ENCODE results near the gene EOLA1. TPM values are rescaled to one million over a fixed set of nuclear protein-coding genes. Genes with fewer than 3 reads are reported as not detected.

Gene EOLA1
- polyA plus RNA-seq, 1 donor (not counting 4 experiments of a cell fraction or from before 2014, with no cell fraction given): 9.3 TPM

DNA sequence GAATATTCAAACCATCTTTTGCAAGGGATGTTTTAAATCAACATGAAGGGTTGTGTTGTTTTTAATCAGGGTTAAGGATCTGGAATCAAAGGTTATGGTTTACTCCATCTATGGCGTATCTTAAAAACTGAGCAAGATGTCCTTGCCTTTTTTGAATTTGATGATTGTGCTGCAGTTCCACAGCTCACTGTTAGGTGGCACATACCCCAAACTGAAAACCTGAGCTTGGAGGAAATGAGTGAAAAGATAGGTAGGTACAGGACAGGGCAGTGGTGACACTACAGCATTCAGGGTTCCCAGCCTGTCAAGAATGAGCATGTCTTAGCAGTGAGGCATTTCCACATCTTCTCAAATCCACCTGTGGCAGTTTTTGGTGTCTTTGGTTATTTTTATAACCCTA is 13.1 kb upstream of the EOLA1 start:
- no peak for TF ChIP-seq EZH2 (IDR thresholded peaks at IDR 0.05; ENCODE audit: low read length)
- TF ChIP-seq, protein P1, sequence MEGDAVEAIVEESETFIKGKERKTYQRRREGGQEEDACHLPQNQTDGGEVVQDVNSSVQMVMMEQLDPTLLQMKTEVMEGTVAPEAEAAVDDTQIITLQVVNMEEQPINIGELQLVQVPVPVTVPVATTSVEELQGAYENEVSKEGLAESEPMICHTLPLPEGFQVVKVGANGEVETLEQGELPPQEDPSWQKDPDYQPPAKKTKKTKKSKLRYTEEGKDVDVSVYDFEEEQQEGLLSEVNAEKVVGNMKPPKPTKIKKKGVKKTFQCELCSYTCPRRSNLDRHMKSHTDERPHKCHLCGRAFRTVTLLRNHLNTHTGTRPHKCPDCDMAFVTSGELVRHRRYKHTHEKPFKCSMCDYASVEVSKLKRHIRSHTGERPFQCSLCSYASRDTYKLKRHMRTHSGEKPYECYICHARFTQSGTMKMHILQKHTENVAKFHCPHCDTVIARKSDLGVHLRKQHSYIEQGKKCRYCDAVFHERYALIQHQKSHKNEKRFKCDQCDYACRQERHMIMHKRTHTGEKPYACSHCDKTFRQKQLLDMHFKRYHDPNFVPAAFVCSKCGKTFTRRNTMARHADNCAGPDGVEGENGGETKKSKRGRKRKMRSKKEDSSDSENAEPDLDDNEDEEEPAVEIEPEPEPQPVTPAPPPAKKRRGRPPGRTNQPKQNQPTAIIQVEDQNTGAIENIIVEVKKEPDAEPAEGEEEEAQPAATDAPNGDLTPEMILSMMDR (optimal IDR thresholded peaks at IDR 0.05 in 1 of 3, IDR thresholded peaks at IDR 0.05 in 1 of 3, conservative IDR thresholded peaks at IDR 0.05 in 1 of 3; ENCODE audit: extremely low read depth in 1 of 3, insufficient read depth in 2 of 3, low read length in 3 of 3): peak; percentile 42 to 54 (median 45)
- H3K4me1 ChIP-seq (ENCODE audit: control insufficient read depth, extremely low read depth, insufficient read depth, low read length): no peaks in the 10 kb centered on the region
- no peaks in the 10 kb centered on the region for H3K36me3 ChIP-seq (ENCODE audit: control insufficient read depth in 2 of 2, extremely low read depth in 1 of 2, insufficient read depth in 2 of 2, low read length in 2 of 2)
- no peak for DNase-seq (ENCODE audit: low read depth, low spot score)
- H4K20me1 ChIP-seq (ENCODE audit: control insufficient read depth, extremely low read depth, insufficient read depth, low read length): no peaks in the 10 kb centered on the region
- no peaks in the 10 kb centered on the region for H3K79me2 ChIP-seq (ENCODE audit: control insufficient read depth, insufficient read depth, low read length)
- H3K4me2 ChIP-seq (ENCODE audit: control insufficient read depth, extremely low read depth, insufficient read depth, low read depth, low read length): no peak overlapping the region
- H3K9me3 ChIP-seq (ENCODE audit: control insufficient read depth, low read depth, low read length): no peaks in the 10 kb centered on the region
- H3K9me1 ChIP-seq (ENCODE audit: control insufficient read depth, extremely low read depth, insufficient read depth, low read length): no peaks in the 10 kb centered on the region
- H3K9ac ChIP-seq (ENCODE audit: control insufficient read depth, extremely low read depth, insufficient read depth, low read length): no peak overlapping the region
- H3K4me3 ChIP-seq (ENCODE audit: control insufficient read depth in 2 of 3, extremely low read depth in 1 of 3, insufficient read depth in 2 of 3, low read depth in 1 of 3, low read length in 3 of 3): no peak overlapping the region
- no peak overlapping the region for H2AFZ ChIP-seq (ENCODE audit: control insufficient read depth, low read length)
- H3K27me3 ChIP-seq (ENCODE audit: control insufficient read depth, extremely low read depth, insufficient read depth, low read length): no peaks in the 10 kb centered on the region
- no peak overlapping the region for H3K27ac ChIP-seq (ENCODE audit: control insufficient read depth, insufficient read depth, low read length)
- FAIRE-seq: no peak
- dilution Hi-C loops (cut with MboI; ENCODE audit: extremely low pct_ligation_motif_present, low sequenced_read_pairs): no loop called here

DNA sequence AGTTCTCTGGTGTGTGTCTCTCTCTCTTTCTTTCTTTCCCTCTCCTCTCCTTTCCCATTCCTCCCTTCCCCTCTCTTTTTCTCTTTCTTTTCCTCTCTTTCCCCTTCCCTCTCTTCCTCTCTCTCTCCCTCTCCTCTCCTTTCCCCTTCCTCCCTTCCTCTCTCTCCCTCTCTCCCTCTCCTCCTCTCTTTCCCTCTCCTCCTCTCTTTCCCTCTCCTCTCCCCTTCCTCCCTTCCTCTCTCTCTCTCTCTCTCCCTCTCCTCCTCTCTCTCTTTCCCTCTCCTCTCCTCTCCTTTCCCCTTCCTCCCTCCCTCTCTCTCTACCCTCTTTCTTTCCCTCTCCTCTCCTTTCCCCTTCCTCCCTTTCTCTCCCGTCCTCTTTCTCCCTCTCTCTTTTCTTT is 12.4 kb upstream of the EOLA1 start:
- no peaks in the 10 kb centered on the region for H3K79me2 ChIP-seq (ENCODE audit: control insufficient read depth, insufficient read depth, low read length)
- no peaks in the 10 kb centered on the region for H3K9me1 ChIP-seq (ENCODE audit: control insufficient read depth, extremely low read depth, insufficient read depth, low read length)
- no peaks in the 10 kb centered on the region for H3K36me3 ChIP-seq (ENCODE audit: control insufficient read depth in 2 of 2, extremely low read depth in 1 of 2, insufficient read depth in 2 of 2, low read length in 2 of 2)
- H3K9me3 ChIP-seq (ENCODE audit: control insufficient read depth, low read depth, low read length): no peaks in the 10 kb centered on the region
- no peaks in the 10 kb centered on the region for H4K20me1 ChIP-seq (ENCODE audit: control insufficient read depth, extremely low read depth, insufficient read depth, low read length)
- H3K27me3 ChIP-seq (ENCODE audit: control insufficient read depth, extremely low read depth, insufficient read depth, low read length): no peaks in the 10 kb centered on the region
- H3K27ac ChIP-seq (ENCODE audit: control insufficient read depth, insufficient read depth, low read length): no peak overlapping the region
- no peaks in the 10 kb centered on the region for H3K4me1 ChIP-seq (ENCODE audit: control insufficient read depth, extremely low read depth, insufficient read depth, low read length)
- no peak overlapping the region for H3K4me3 ChIP-seq (ENCODE audit: control insufficient read depth in 2 of 3, extremely low read depth in 1 of 3, insufficient read depth in 2 of 3, low read depth in 1 of 3, low read length in 3 of 3)
- H2AFZ ChIP-seq (ENCODE audit: control insufficient read depth, low read length): no peak overlapping the region
- FAIRE-seq (no peak), DNase-seq (ENCODE audit: low read depth, low spot score) (no peak)
- TF ChIP-seq, protein P1 (optimal IDR thresholded peaks at IDR 0.05 in 1 of 3, IDR thresholded peaks at IDR 0.05 in 1 of 3, conservative IDR thresholded peaks at IDR 0.05 in 1 of 3; ENCODE audit: extremely low read depth in 1 of 3, insufficient read depth in 2 of 3, low read length in 3 of 3): no peak
- TF ChIP-seq EZH2 (IDR thresholded peaks at IDR 0.05; ENCODE audit: low read length): no peak
- no peak overlapping the region for H3K4me2 ChIP-seq (ENCODE audit: control insufficient read depth, extremely low read depth, insufficient read depth, low read depth, low read length)
- no peak overlapping the region for H3K9ac ChIP-seq (ENCODE audit: control insufficient read depth, extremely low read depth, insufficient read depth, low read length)
- dilution Hi-C loops (cut with MboI; ENCODE audit: extremely low pct_ligation_motif_present, low sequenced_read_pairs): no loop called here
